ENCODE measurements around the gene FAM98B. TPM values are rescaled to one million over a fixed set of nuclear protein-coding genes. Genes with fewer than 3 reads are reported as not detected.

The FAM98B gene
- total RNA-seq, 1 experiment from 2014 or later, result 38.1 TPM

GRCh38 chr15:38534691-38535090 is 80.8 kb downstream of the FAM98B start (continued):
- TF ChIP-seq ZNF425 (CRISPR knock-in tag; conservative IDR thresholded peaks at IDR 0.05), result no peak

GRCh38 chr15:38535491-38536200 is 81.7 kb downstream of the FAM98B start:
- H3K4me1 Mint-ChIP-seq, result peaks cover 4% of the 10 kb centered on the region
- CTCF ChIA-PET, result interaction anchor here (0.9 to 1.3 kb wide), 3 partner anchors 28 to 164 kb away, joined by 3 to 7 read pairs (median 4); no protein-coding TSS in a partner anchor

GRCh38 chr15:38536201-38536676 is 82.3 kb downstream of the FAM98B start:
- CTCF ChIA-PET, result interaction anchor here (1.3 kb wide), 2 partner anchors 28 to 96 kb away, joined by 4 to 7 read pairs; no protein-coding TSS in a partner anchor
- ATAC-seq, result no peak
- no peak for TF ChIP-seq MLX (CRISPR knock-in tag; IDR thresholded peaks at IDR 0.05)
- no peak for TF ChIP-seq AR (CRISPR knock-in tag; IDR thresholded peaks at IDR 0.05)
- no peak for TF ChIP-seq RORB (CRISPR knock-in tag; IDR thresholded peaks at IDR 0.05)
- TF ChIP-seq ZNF396 (CRISPR knock-in tag; IDR thresholded peaks at IDR 0.05; ENCODE audit: borderline replicate concordance), result no peak
- no peak for TF ChIP-seq KAT7 (CRISPR knock-in tag; IDR thresholded peaks at IDR 0.05; ENCODE audit: borderline replicate concordance)
- TF ChIP-seq SMAD3 (CRISPR knock-in tag; IDR thresholded peaks at IDR 0.05; ENCODE audit: borderline replicate concordance), result no peak
- TF ChIP-seq ZNF281 (CRISPR knock-in tag; IDR thresholded peaks at IDR 0.05), result no peak
- TF ChIP-seq ZNF138 (CRISPR knock-in tag; conservative IDR thresholded peaks at IDR 0.05), result no peak
- no peak for TF ChIP-seq E2F5 (CRISPR knock-in tag; IDR thresholded peaks at IDR 0.05)
- TF ChIP-seq NR3C1 (CRISPR knock-in tag; conservative IDR thresholded peaks at IDR 0.05; ENCODE audit: low read depth), result no peak
- TF ChIP-seq ATF2 (CRISPR knock-in tag; IDR thresholded peaks at IDR 0.05; ENCODE audit: borderline replicate concordance, low read depth), result no peak
- no peak for TF ChIP-seq ZNF121 (CRISPR knock-in tag; IDR thresholded peaks at IDR 0.05)

More at GRCh38 chr15:38535491-38536200, 81.7 kb downstream of the FAM98B start:
- ATAC-seq (no peak), DNase-seq (ENCODE audit: low spot score) (no peak)
- Mint-ChIP-seq H3K4me3 (no peak overlapping the region), H3K27me3 (ENCODE audit: low read depth) (no peaks in the 10 kb centered on the region), H3K9me3 (no peaks in the 10 kb centered on the region), H3K36me3 (no peaks in the 10 kb centered on the region), H3K27ac (no peak overlapping the region)
- no peak for TF ChIP-seq PREB (CRISPR knock-in tag; IDR thresholded peaks at IDR 0.05; ENCODE audit: borderline replicate concordance)
- POLR2A ChIA-PET, result no interaction called here

More at GRCh38 chr15:38536201-38536676, 82.3 kb downstream of the FAM98B start:
- peaks cover 4% of the 10 kb centered on the region for H3K4me1 Mint-ChIP-seq
- no peaks in the 10 kb centered on the region for H3K9me3 Mint-ChIP-seq
- DNase-seq (ENCODE audit: low spot score), result no peak
- H3K27ac Mint-ChIP-seq, result no peak overlapping the region
- H3K27me3 Mint-ChIP-seq (ENCODE audit: low read depth), result no peaks in the 10 kb centered on the region
- POLR2A ChIA-PET, result no interaction called here
- no peak overlapping the region for H3K4me3 Mint-ChIP-seq
- no peaks in the 10 kb centered on the region for H3K36me3 Mint-ChIP-seq
